Kidney (tissue), 14 donors: ENCODE results near the gene C1orf174. TPM values are rescaled to one million over a fixed set of nuclear protein-coding genes. Genes with fewer than 3 reads are reported as not detected.

Experiments used
- DNase-seq, 5 donors: peaks; one replicate each; pipeline ENCODE4 v3.0.0-alpha.2; 2013 to 2020
- FAIRE-seq: peaks from 2 replicates; lab custom pipeline; 2012; peaks lifted over from hg19 to GRCh38; lab: Jason Lieb, UNC
- H3K27ac ChIP-seq, 2 donors: one replicate each; pipeline ENCODE4 v1.7.0; 2013; ENCODE audit warnings: low read depth in 2 of 2, low read length in 2 of 2, inconsistent platforms in 1 of 2
- H3K27me3 ChIP-seq: one replicate; pipeline ENCODE4 v1.7.1; 2013; ENCODE audit warnings: low read length, inconsistent platforms; ENCODE audit not compliant: control insufficient read depth, insufficient read depth
- H3K36me3 ChIP-seq, 3 donors: one replicate each; pipeline versions ENCODE4 v1.7.0 to v1.7.1; 2013; ENCODE audit warnings: low read length in 3 of 3, control low read depth in 1 of 3, inconsistent platforms in 1 of 3; ENCODE audit not compliant: insufficient read depth in 3 of 3, control insufficient read depth in 2 of 3
- H3K4me1 ChIP-seq, 3 donors: one replicate each; pipeline versions ENCODE4 v1.7.0 to v1.7.1; 2013; ENCODE audit warnings: low read length in 3 of 3, inconsistent platforms in 1 of 3, low read depth in 1 of 3; ENCODE audit not compliant: control insufficient read depth in 2 of 3, insufficient read depth in 2 of 3
- H3K4me3 ChIP-seq, 3 donors: one replicate each; pipeline versions ENCODE4 v1.7.0 to v1.8.1; 2013; ENCODE audit warnings: low read length in 3 of 3, control low read depth in 1 of 3, inconsistent platforms in 1 of 3
- H3K9ac ChIP-seq, 3 donors: one replicate each; pipeline versions ENCODE4 v1.7.0 to v1.7.1; 2013; ENCODE audit warnings: low read length in 3 of 3, control low read depth in 1 of 3, inconsistent platforms in 1 of 3
- H3K9me3 ChIP-seq, 3 donors: one replicate each; pipeline versions ENCODE4 v1.7.0 to v1.7.1; 2013; ENCODE audit warnings: low read length in 3 of 3, control low read depth in 1 of 3, inconsistent platforms in 1 of 3; ENCODE audit not compliant: control insufficient read depth in 2 of 3, insufficient read depth in 1 of 3
- intact Hi-C: fragments of 100-400 bp; cut with DNase I; formaldehyde crosslinking; loops from one replicate; pipeline ENCODE4 v1.11.1; 2022
- polyA plus RNA-seq: library from polyadenylated mRNA; stranded (reverse); fragments of 350-450 nt; fragmentation: Illumina TruSeq; extraction: RNeasy Lipid Tissue Mini Kit (QIAGEN cat#74804); gene quantifications from one replicate; pipeline ENCODE4 v1.2.3, GENCODE V29; 2014; ENCODE audit warnings: low read depth, low replicate concordance; ENCODE audit not compliant: insufficient read depth
- total RNA-seq: library from RNA; stranded (reverse); fragmentation: NEBNext Ultra II Directional; extraction: Animal tissue kit (Norgen Biotek cat#: 25700); gene quantifications from one replicate; pipeline ENCODE4 v1.2.1, GENCODE V29; 2021
- TF ChIP-seq, protein P1 (sequence below): IDR thresholded peaks from 3 replicates; pipeline ENCODE4 v1.5.1; 2012; ENCODE audit warnings: mild to moderate bottlenecking, moderate library complexity, borderline replicate concordance; ENCODE audit not compliant: insufficient read depth; ENCODE audit errors: extremely low read depth
- donor health status: control.
- donor health status: control.
- donor health status: control.
- donor health status: control.
- donor health status: control.
- donor health status: DM: yes; HTN: yes; CAD: no.
- donor health status: Normal renal cell carcinoma (clear cell type).

The C1orf174 gene
- total and polyA plus RNA-seq, 2 donors from 2014 or later: 15.9 to 16.8 TPM

DNA sequence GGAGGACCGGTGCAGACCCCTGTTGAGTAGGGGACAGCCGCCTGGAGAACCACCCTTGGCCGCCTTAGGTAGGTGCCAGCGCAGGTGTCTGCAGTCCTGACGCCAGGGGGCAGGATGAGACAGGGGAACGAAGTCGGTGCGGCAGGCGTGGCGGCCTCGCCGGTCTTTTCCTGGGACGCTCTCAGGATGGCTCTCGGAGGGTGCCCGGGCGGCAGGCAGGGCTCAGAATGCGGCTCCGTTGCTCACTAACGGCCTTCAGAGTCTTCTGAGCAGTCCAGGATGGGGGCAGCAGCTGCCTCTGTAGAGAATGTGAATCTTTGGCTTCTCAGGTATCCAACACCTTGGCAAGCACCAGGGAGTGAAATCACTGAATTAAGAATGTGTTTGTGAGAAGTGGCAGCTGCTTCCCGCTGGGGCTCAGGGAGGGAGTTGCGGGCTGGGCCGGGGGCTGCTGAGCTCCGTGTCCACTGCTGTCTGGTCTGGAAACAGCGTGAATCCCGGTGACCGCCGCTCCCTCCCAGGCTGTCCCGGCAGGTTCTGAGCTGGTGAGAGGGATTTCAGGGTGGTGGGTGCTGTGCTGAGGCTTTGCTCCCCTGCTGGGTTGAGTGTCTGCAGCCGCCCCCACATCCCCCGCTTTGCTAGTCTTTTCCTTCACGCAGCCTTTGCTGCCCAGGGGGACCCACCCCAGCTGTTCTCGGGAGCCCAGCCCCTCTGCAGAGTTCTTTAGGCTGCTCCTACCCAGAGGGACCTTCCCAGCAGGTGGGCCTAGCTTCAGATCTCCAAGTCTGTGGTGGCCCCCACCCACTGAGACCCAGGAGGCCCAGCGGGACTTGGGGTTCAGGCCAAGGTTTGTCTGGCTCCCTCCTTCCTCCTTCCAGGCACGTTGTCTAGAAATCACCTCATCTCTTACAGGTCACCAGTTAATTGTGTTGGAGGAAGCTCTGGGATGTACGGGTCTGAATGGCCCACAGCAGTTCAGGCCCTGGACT lies 11.1 kb upstream of the C1orf174 start:
- FAIRE-seq (no peak), DNase-seq (peak; percentile 90 to 91 (median 90))
- Histone ChIP-seq H3K36me3 (no peaks in the 10 kb centered on the region), H3K9ac (no peak overlapping the region), H3K9me3 (no peaks in the 10 kb centered on the region), H3K4me3 (no peak overlapping the region), H3K27ac (no peak overlapping the region), H3K27me3 (no peaks in the 10 kb centered on the region), H3K4me1 (peaks cover 0 to 2% (median 0%) of the 10 kb centered on the region in 3 donors)
- intact Hi-C loops: no loop called here
- TF ChIP-seq, protein P1, sequence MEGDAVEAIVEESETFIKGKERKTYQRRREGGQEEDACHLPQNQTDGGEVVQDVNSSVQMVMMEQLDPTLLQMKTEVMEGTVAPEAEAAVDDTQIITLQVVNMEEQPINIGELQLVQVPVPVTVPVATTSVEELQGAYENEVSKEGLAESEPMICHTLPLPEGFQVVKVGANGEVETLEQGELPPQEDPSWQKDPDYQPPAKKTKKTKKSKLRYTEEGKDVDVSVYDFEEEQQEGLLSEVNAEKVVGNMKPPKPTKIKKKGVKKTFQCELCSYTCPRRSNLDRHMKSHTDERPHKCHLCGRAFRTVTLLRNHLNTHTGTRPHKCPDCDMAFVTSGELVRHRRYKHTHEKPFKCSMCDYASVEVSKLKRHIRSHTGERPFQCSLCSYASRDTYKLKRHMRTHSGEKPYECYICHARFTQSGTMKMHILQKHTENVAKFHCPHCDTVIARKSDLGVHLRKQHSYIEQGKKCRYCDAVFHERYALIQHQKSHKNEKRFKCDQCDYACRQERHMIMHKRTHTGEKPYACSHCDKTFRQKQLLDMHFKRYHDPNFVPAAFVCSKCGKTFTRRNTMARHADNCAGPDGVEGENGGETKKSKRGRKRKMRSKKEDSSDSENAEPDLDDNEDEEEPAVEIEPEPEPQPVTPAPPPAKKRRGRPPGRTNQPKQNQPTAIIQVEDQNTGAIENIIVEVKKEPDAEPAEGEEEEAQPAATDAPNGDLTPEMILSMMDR: peak; percentile 78

GRCh38 chr1:3910049-3910731 lies 10.1 kb upstream of the C1orf174 start:
- FAIRE-seq: no peak
- peaks cover 0 to 2% (median 0%) of the 10 kb centered on the region in 3 donors for H3K4me1 ChIP-seq
- no peak overlapping the region for H3K9ac ChIP-seq
- no peaks in the 10 kb centered on the region for H3K27me3 ChIP-seq
- TF ChIP-seq, protein P1: no peak
- H3K4me3 ChIP-seq: no peak overlapping the region
- peak in 2 of 5 donors; percentile 37 to 73 for DNase-seq
- intact Hi-C loops: no loop called here
- no peaks in the 10 kb centered on the region for H3K36me3 ChIP-seq
- H3K27ac ChIP-seq: no peak overlapping the region
- no peaks in the 10 kb centered on the region for H3K9me3 ChIP-seq

- no peaks in the 10 kb centered on the region for H3K36me3 ChIP-seq
- H3K27me3 ChIP-seq: no peaks in the 10 kb centered on the region
- intact Hi-C loops: no loop called here
- H3K27ac ChIP-seq: no peak overlapping the region
- H3K9ac ChIP-seq: no peak overlapping the region
- TF ChIP-seq, protein P1: no peak
- H3K9me3 ChIP-seq: no peaks in the 10 kb centered on the region
- FAIRE-seq: no peak
- peak in 1 of 5 donors; percentile 41 for DNase-seq
- H3K4me3 ChIP-seq: no peak overlapping the region
- peaks cover 0 to 2% (median 0%) of the 10 kb centered on the region in 3 donors for H3K4me1 ChIP-seq
Observed at GRCh38 chr1:3909615-3910014, 9.5 kb upstream of the C1orf174 start.
